Hematopoietic multipotent progenitor cell treated with erythropoietin and hydrocortisone succinate and interleukin-3 and kit ligand, for 4 days (in vitro differentiated cells): Measurements from ENCODE around the gene PCDHGA7.
"Not testable (repeated sequence)": the region's sequence is repeated elsewhere in the genome, so short reads cannot be mapped to it uniquely, and the experiment has no call there.

Source experiments
- DNase-seq: peaks from one replicate; pipeline ENCODE4 v3.0.0-alpha.2; 2015

PCDHGA7 gene

DNA sequence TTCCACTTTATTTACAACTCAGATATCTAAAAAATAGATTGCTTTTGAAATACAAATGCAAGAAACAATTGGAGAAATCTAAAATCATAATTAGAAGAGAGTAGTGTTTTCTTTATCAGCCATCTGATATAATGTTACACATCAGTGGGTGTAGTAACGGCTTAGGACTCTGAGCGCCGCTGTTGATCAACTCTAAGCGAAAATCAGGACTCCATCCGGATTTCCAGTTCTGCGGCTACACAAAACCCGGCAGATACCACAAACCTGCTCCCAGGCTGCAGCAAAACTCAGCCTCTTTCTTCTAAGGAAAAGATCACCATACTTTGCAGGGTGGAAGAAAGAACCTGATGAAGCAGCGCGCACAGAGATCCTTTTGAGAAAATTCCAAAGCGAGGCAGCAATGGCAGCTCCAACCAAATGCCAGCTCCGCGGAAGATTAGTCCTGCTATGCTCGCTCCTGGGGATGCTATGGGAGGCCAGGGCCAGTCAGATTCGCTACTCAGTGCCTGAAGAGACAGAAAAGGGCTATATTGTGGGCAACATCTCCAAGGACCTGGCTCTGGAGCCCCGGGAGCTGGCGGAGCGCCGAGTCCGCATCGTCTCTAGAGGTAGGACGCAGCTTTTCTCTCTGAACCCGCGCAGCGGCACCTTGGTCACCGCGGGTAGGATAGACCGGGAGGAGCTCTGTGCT lies 20.2 kb downstream of the PCDHGA7 start, which contains the start of gene PCDHGA9:
TSS of gene PCDHGA9 (plus strand) at position 226 of the 691 bp plus-strand sequence. CDS start at position 401, 175 bp downstream.
- peak; percentile 49 for DNase-seq

DNA sequence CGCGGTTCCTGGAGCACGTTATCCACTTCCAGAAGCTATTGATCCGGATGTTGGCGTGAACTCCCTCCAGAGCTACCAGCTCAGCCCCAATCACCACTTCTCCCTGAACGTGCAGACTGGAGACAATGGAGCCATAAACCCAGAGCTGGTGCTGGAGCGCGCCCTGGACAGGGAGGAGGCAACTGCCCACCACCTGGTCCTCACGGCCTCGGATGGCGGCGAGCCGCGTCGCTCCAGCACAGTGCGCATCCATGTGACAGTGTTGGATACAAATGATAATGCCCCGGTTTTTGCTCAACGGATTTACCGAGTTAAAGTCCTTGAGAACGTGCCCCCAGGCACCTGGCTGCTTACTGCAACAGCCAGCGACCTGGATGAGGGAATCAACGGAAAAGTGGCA lies 20.8 kb downstream of the PCDHGA7 start:
- DNase-seq: no peak

DNA sequence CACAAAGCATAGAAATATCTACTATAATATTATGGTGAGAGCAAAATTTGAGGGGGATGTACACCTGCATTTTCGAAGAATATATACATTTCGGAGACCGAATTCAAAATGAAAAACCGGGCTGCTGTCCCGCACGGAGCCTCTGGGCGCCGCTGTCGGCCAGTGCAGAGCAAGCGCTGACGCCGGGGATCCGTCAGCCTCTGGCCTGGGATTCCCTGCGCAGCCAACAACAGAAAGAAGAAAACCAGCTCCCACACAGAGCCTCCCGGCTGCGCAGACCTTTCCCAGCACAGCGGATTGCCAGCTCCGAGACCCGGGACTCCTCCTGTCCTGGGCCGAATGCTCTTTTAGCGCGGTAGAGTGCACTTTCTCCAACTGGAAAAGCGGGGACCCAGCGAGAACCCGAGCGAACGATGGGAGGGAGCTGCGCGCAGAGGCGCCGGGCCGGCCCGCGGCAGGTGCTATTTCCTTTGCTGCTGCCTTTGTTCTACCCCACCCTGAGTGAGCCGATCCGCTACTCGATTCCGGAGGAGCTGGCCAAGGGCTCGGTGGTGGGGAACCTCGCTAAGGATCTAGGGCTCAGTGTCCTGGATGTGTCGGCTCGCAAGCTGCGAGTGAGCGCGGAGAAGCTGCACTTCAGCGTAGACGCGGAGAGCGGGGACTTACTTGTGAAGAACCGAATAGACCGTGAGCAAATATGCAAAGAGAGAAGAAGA lies 25.4 kb downstream of the PCDHGA7 start, which contains the start of gene PCDHGB6:
TSS of gene PCDHGB6 (plus strand) at position 232 of the 716 bp plus-strand sequence. CDS start at position 414, 182 bp downstream.
- peak; percentile 62 for DNase-seq

DNA sequence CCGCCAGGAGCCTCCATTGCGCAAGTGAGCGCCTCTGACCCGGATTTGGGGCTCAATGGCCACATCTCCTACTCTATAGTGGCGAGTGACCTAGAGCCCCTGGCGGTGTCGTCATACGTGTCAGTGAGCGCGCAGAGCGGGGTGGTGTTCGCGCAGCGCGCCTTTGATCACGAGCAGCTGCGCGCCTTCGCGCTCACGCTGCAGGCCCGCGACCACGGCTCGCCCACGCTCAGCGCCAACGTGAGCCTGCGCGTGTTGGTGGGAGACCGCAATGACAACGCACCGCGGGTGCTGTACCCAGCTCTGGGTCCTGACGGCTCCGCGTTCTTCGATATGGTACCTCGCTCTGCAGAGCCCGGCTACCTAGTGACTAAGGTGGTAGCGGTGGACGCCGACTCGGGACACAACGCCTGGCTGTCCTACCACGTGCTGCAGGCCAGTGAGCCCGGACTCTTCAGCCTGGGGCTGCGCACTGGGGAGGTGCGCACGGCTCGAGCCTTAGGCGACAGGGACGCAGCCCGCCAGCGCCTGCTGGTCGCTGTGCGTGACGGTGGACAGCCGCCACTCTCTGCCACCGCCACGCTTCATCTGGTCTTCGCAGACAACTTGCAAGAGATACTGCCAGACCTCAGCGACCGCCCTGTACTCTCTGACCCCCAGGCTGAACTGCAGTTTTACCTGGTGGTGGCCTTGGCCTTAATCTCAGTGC lies 27.2 kb downstream of the PCDHGA7 start:
- no peak for DNase-seq

DNA sequence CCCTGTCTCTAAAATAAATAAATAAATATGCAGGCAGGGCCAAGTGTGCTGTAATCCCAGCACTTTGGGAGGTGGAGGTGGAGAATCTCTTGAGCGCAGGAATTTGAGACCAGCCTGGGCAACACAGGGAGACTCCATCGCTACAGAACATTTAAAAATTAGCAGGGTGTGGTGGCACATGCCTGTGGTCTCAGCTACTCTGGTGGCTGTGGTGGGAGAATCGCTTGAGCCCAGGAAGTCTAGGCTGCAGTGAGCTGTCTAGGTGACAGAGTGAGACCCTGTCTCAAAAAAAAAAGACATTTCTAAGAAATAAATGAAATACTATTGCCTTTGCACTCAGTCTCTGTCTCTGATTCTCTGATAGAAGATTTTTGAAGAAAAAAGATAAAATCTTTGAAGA lies 29.0 kb downstream of the PCDHGA7 start:
- DNase-seq: no peak

DNA sequence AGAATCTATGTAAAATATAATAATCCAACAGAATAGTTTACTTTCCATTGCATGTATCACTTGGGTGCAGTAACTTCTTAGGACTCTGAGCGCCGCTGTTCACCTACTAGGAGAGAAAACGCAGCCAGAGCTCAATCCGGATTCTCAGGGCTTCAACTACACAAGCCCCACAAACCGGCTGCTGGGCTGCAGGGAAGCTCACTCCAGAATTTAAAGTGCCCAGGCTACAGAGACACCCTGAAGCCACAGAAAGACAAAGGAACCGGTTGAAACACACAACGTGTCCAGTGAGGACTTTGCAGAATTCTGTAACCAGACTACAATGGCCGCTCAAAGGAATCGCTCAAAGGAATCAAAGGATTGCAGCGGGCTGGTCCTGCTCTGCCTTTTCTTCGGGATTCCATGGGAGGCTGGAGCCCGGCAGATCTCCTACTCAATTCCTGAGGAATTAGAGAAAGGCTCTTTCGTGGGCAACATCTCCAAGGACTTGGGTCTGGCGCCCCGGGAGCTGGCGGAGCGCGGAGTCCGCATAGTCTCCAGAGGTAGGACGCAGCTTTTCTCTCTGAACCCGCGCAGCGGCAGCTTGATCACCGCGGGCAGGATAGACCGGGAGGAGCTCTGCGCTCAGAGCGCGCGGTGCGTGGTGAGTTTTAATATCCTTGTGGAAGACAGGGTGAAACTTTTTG lies 30.5 kb downstream of the PCDHGA7 start, which contains the start of gene PCDHGA10:
TSS of gene PCDHGA10 (plus strand) at position 134 of the 686 bp plus-strand sequence. CDS start at position 323, 189 bp downstream.
- DNase-seq: peak; percentile 86

DNA sequence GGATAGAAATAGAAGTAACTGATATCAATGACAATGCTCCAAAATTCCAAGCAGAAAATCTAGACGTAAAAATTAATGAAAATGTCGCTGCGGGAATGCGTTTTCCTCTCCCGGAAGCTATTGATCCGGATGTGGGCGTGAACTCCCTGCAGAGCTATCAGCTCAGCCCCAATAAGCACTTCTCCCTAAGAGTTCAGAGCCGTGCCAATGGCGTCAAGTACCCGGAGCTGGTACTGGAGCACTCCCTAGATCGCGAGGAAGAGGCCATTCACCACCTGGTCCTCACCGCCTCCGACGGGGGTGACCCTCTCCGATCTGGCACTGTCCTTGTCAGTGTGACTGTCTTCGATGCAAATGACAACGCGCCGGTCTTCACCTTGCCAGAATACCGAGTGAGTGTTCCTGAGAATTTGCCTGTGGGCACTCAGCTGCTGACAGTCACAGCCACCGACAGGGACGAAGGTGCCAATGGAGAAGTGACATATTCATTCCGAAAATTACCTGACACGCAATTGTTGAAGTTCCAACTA lies 31.1 kb downstream of the PCDHGA7 start:
- no peak for DNase-seq

DNA sequence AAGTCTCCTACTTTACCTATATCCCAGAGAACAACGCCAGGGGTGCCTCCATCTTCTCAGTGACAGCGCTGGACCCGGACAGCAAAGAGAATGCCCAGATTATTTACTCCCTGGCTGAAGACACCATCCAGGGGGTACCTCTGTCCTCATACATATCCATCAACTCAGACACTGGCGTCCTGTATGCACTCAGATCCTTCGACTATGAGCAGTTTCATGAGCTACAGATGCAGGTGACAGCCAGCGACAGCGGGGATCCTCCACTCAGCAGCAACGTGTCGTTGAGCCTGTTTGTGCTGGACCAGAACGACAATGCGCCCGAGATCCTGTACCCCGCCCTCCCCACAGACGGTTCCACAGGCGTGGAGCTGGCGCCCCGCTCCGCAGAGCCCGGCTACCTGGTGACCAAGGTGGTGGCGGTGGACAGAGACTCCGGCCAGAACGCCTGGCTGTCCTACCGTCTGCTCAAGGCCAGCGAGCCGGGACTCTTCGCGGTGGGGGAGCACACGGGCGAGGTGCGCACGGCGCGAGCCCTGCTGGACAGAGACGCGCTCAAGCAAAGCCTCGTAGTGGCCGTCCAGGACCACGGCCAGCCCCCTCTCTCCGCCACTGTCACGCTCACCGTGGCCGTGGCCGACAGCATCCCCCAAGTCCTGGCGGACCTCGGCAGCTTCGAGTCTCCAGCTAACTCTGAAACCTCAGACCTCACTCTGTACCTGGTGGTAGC lies 32.2 kb downstream of the PCDHGA7 start:
- DNase-seq: not testable (repeated sequence)

DNA sequence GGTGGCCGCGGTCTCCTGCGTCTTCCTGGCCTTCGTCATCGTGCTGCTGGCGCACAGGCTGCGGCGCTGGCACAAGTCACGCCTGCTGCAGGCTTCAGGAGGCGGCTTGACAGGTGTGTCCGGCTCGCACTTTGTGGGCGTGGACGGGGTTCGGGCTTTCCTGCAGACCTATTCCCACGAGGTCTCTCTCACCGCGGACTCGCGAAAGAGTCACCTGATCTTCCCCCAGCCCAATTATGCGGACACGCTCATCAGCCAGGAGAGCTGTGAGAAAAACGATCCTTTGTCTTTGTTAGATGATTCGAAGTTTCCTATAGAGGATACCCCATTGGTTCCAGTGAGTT lies 32.7 kb downstream of the PCDHGA7 start:
- DNase-seq: not testable (repeated sequence)

DNA sequence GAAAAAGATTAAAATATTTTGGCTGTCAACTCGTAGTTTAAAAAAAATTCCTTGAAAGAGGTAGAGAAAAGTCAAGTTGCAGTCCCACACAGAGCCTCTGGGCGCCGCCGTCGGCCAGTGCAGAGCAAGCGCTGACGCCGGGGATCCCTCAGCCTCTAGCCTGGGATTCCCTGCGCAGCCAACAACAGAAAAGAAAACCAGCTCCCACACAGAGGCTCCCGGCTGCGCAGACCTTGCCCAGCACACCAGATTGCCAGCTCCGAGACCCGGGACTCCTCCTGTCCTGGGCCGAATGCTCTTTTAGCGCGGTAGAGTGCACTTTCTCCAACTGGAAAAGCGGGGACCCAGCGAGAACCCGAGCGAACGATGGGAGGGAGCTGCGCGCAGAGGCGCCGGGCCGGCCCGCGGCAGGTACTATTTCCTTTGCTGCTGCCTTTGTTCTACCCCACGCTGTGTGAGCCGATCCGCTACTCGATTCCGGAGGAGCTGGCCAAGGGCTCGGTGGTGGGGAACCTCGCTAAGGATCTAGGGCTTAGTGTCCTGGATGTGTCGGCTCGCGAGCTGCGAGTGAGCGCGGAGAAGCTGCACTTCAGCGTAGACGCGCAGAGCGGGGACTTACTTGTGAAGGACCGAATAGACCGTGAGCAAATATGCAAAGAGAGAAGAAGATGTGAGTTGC lies 35.1 kb downstream of the PCDHGA7 start, which contains the start of gene PCDHGB7:
TSS of gene PCDHGB7 (plus strand) at position 184 of the 679 bp plus-strand sequence. CDS start at position 367, 183 bp downstream.
- DNase-seq: peak; percentile 86

DNA sequence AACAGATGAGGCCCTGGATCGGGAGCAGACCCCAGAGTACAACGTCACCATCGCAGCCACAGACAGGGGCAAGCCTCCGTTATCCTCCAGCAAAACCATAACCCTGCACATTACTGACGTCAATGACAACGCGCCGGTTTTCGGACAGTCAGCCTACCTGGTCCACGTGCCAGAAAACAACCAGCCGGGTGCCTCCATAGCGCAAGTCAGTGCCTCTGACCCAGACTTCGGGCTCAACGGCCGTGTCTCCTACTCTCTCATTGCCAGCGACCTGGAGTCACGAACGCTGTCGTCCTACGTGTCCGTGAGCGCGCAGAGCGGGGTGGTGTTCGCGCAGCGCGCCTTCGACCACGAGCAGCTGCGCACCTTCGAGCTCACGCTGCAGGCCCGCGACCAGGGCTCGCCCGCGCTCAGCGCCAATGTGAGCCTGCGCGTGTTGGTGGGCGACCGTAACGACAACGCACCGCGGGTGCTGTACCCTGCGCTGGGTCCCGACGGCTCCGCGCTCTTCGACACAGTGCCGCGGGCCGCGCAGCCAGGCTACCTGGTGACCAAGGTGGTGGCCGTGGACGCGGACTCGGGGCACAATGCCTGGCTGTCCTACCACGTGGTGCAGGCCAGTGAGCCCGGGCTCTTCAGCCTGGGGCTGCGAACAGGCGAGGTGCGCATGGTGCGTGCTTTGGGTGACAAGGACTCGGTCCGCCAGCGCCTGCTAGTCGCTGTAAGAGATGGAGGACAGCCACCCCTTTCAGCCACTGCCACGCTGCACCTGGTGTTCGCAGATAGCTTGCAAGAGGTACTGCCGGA lies 36.7 kb downstream of the PCDHGA7 start:
- DNase-seq: no peak

DNA sequence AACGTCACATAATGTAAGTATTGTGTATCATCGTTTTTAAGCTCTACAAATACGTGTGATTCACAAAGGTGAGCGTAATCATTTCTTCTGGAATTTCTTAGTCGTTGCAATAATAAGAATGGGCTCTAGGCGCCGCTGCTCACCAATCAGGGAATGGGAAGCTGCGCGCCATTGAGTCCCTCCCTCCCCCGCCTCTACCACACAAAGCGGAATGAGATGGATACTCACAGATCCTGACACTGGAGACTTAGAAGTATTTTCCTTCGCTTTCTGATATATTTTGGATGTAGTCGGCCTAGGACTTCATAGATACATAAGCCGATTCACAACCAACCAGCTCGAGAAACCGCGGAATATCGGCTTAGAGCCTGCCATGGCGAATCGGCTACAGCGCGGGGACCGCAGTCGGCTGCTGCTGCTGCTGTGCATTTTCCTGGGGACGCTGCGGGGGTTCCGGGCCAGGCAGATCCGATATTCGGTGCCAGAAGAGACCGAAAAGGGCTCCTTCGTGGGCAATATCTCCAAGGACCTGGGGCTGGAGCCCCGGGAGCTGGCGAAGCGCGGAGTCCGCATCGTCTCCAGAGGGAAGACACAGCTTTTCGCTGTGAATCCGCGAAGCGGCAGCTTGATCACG lies 38.4 kb downstream of the PCDHGA7 start, which contains the start of gene PCDHGA11:
TSS of gene PCDHGA11 (plus strand) at position 197 of the 634 bp plus-strand sequence. CDS start at position 374, 177 bp downstream.
- peak; percentile 75 for DNase-seq

DNA sequence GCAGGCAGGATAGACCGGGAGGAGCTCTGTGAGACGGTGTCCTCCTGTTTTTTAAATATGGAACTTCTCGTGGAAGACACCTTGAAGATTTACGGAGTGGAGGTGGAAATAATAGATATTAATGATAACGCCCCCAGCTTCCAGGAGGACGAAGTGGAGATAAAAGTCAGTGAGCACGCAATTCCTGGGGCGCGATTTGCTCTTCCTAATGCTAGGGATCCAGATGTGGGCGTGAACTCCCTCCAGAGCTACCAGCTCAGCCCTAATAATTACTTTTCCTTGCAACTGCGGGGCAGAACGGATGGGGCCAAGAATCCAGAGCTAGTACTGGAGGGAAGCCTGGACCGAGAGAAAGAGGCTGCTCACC lies 38.9 kb downstream of the PCDHGA7 start:
- DNase-seq: no peak

DNA sequence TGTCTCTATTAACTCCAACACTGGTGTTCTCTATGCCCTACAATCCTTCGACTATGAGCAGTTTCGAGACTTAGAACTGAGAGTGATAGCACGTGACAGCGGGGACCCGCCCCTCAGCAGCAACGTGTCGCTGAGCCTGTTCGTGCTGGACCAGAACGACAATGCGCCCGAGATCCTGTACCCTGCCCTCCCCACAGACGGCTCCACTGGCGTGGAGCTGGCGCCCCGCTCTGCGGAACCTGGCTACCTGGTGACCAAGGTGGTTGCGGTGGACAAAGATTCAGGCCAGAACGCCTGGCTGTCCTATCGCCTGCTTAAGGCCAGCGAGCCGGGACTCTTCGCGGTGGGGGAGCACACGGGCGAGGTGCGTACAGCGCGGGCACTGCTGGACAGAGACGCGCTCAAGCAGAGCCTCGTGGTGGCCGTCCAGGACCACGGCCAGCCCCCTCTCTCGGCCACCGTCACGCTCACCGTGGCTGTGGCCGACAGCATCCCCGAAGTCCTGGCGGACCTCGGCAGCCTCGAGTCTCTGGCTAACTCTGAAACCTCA lies 40.3 kb downstream of the PCDHGA7 start:
- DNase-seq: no peak

DNA sequence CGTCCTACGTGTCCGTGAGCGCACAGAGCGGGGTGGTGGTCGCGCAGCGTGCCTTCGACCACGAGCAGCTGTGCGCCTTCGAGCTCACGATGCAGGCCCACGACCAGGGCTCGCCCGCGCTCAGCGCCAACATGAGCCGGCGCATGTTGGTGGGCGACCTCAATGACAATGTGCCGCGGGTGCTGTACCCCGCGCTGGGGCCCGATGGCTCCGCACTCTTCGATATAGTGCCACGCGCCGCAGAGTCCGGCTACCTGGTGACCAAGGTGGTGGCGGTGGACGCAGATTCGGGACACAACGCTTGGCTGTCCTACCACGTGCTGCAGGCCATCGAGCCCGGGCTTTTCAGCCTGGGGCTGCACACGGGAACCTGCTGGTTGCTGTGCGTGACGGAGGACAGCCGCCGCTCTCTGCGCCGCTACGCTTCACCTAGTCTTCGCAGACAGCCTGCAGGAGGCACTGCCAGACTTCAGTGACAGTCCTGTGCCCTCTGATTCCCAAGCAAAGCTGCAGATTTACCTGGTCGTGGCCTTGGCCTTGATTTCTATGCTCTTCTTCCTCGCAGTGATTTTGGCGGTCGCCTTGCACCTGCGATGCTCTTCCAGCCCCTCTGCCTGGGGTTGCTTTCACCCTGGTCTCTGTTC lies 45.4 kb downstream of the PCDHGA7 start:
- DNase-seq: no peak

DNA sequence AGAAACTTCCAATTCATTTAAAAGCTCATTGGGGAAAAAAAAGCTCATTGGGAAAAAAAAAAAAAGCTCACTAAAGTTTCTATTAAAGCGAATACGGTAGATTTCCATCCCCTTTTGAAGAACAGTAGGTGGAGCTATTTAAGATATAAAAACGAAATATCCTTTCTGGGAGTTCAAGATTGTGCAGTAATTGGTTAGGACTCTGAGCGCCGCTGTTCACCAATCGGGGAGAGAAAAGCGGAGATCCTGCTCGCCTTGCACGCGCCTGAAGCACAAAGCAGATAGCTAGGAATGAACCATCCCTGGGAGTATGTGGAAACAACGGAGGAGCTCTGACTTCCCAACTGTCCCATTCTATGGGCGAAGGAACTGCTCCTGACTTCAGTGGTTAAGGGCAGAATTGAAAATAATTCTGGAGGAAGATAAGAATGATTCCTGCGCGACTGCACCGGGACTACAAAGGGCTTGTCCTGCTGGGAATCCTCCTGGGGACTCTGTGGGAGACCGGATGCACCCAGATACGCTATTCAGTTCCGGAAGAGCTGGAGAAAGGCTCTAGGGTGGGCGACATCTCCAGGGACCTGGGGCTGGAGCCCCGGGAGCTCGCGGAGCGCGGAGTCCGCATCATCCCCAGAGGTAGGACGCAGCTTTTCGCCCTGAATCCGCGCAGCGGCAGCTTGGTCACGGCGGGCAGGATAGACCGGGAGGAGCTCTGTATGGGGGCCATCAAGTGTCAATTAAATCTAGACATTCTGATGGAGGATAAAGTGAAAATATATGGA lies 48.0 kb downstream of the PCDHGA7 start, which contains the start of gene PCDHGA12:
TSS of gene PCDHGA12 (plus strand) at position 176 of the 782 bp plus-strand sequence. CDS start at position 429, 253 bp downstream.
- peak; percentile 88 for DNase-seq

DNA sequence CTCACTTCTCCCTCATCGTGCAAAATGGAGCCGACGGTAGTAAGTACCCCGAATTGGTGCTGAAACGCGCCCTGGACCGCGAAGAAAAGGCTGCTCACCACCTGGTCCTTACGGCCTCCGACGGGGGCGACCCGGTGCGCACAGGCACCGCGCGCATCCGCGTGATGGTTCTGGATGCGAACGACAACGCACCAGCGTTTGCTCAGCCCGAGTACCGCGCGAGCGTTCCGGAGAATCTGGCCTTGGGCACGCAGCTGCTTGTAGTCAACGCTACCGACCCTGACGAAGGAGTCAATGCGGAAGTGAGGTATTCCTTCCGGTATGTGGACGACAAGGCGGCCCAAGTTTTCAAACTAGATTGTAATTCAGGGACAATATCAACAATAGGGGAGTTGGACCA lies 48.7 kb downstream of the PCDHGA7 start:
- DNase-seq: peak; percentile 37

DNA sequence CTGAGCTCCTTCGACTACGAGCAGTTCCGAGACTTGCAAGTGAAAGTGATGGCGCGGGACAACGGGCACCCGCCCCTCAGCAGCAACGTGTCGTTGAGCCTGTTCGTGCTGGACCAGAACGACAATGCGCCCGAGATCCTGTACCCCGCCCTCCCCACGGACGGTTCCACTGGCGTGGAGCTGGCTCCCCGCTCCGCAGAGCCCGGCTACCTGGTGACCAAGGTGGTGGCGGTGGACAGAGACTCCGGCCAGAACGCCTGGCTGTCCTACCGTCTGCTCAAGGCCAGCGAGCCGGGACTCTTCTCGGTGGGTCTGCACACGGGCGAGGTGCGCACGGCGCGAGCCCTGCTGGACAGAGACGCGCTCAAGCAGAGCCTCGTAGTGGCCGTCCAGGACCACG lies 49.8 kb downstream of the PCDHGA7 start:
- DNase-seq: not testable (repeated sequence)
